Transverse colon (tissue), 4 donors: Measurements from ENCODE around the gene SNRK. TPM values are rescaled to one million over a fixed set of nuclear protein-coding genes. Genes with fewer than 3 reads are reported as not detected.

Experiments used
- DNase-seq: peaks from one replicate; pipeline ENCODE4 v3.0.0-alpha.2; 2019
- H3K27ac ChIP-seq, 4 donors: fragments of 200-600 bp; sonication (generic); 2 replicates each; pipeline ENCODE4 v1.5.1; 2016 to 2018; ENCODE audit warnings: inconsistent platforms in 4 of 4
- H3K27me3 ChIP-seq: fragments of 200-600 bp; sonication (generic); 2 replicates; pipeline ENCODE4 v1.5.1; 2017; ENCODE audit warnings: inconsistent platforms
- H3K36me3 ChIP-seq, 4 donors: fragments of 200-600 bp; sonication (generic); 2 replicates each; pipeline ENCODE4 v1.5.1; 2017 to 2019; ENCODE audit warnings: inconsistent platforms in 4 of 4
- H3K4me1 ChIP-seq, 4 donors: fragments of 200-600 bp; sonication (generic); 2 replicates each; pipeline ENCODE4 v1.5.1; 2017 to 2020; ENCODE audit warnings: inconsistent platforms in 4 of 4
- H3K4me3 ChIP-seq, 4 donors: fragments of 200-600 bp; sonication (generic); 1 replicate in 1 of 4; 2 replicates in 3 of 4; pipeline versions ENCODE4 v1.5.1 to v1.6.1; 2017 to 2019; ENCODE audit warnings: inconsistent platforms in 4 of 4
- H3K9me3 ChIP-seq, 2 donors: fragments of 200-600 bp; sonication (generic); 2 replicates each; pipeline ENCODE4 v1.5.1; 2017 to 2019; ENCODE audit warnings: inconsistent platforms in 2 of 2
- CTCF ChIP-seq, 5 experiments: fragments of 200-600 bp in 3 of 5; fragments of 450-650 bp in 2 of 5; sonication (generic) in 3 of 5; IDR thresholded peaks; 1 replicate in 2 of 5; 2 replicates in 3 of 5; pipeline ENCODE4 v1.5.1; 2016 to 2017; ENCODE audit warnings: antibody characterized with exemption in 5 of 5, inconsistent platforms in 3 of 5, mild to moderate bottlenecking in 2 of 5, moderate library complexity in 1 of 5
- EP300 ChIP-seq: sonication (generic); formaldehyde crosslinking; IDR thresholded peaks from one replicate; pipeline ENCODE4 v1.6.1; 2017; ENCODE audit warnings: antibody characterized with exemption, low read depth
- POLR2A ChIP-seq: fragments of 450-650 bp; IDR thresholded peaks from one replicate; pipeline ENCODE4 v1.6.1; 2016; ENCODE audit warnings: antibody characterized with exemption, mild to moderate bottlenecking, moderate library complexity
- POLR2AphosphoS5 ChIP-seq, 3 donors: sonication (generic); formaldehyde crosslinking; IDR thresholded peaks; one replicate each; pipeline ENCODE4 v1.6.1; 2016; ENCODE audit warnings: antibody characterized with exemption in 3 of 3
- WGBS, 2 donors: methylation state at CpG; one replicate each; pipeline ENCODE4 v1.1.5; 2018; ENCODE audit warnings: low coverage in 1 of 2; 5-methylcytosine and 5-hydroxymethylcytosine counted together
- in situ Hi-C, 4 donors: fragments of 200-750 bp; cut with MboI; loops; one replicate each; pipeline versions ENCODE4 v1.15.0 to v1.15.1; 2017; ENCODE audit warnings: low sequenced_read_pairs in 3 of 4, low pct_ligation_motif_present in 1 of 4, low pct_unique_long_range_greater_than_20kb in 1 of 4
- intact Hi-C: fragments of 100-400 bp; cut with DNase I; formaldehyde crosslinking; loops from one replicate; pipeline ENCODE4 v1.15.1; 2023; ENCODE audit warnings: low total_unique reads
- total RNA-seq, 4 donors: library from RNA; depleted of rRNA; stranded (reverse); fragments of >200 nt; gene quantifications; one replicate each; pipeline ENCODE4 v1.1.0, GENCODE V29; 2016

SNRK gene
- total RNA-seq, 4 donors from 2014 or later, result 29.9 to 43.3 (median 31.7) TPM

- no peak overlapping the region for H3K27ac ChIP-seq
Observed at GRCh38 chr3:43249405-43249804, 36.9 kb upstream of the SNRK start.

GRCh38 chr3:43253294-43253693 is 33.0 kb upstream of the SNRK start:
- Histone ChIP-seq H3K36me3 (no peaks in the 10 kb centered on the region), H3K27me3 (no peaks in the 10 kb centered on the region), H3K4me1 (no peaks in the 10 kb centered on the region), H3K4me3 (no peak overlapping the region), H3K27ac (peak overlapping the region in 3 of 4 donors; percentile 3 to 40 (median 10)), H3K9me3 (no peaks in the 10 kb centered on the region)
- no peak for DNase-seq
- TF ChIP-seq EP300, result no peak
- peak in 2 of 3 donors; percentile 17 to 18 for TF ChIP-seq POLR2AphosphoS5 (IDR thresholded peaks at IDR 0.05)
- 59 to 66% methylated on average over 4 of the region's 4 CpGs for WGBS, 2 donors
- intact Hi-C loops (no loop called here), in situ Hi-C loops (no loop called here)

More at GRCh38 chr3:43249405-43249804, 36.9 kb upstream of the SNRK start:
- Histone ChIP-seq H3K27me3 (no peaks in the 10 kb centered on the region), H3K4me1 (peaks cover 0 to 12% (median 0%) of the 10 kb centered on the region in 4 donors), H3K36me3 (no peaks in the 10 kb centered on the region), H3K4me3 (no peak overlapping the region), H3K9me3 (no peaks in the 10 kb centered on the region)
- in situ Hi-C loops, result no loop called here
- DNase-seq, result no peak
- intact Hi-C loops, result no loop called here
- TF ChIP-seq CTCF (IDR thresholded peaks at IDR 0.05), result no peak
- no peak for TF ChIP-seq POLR2A
- TF ChIP-seq POLR2AphosphoS5 (IDR thresholded peaks at IDR 0.05), result no peak
- no peak for TF ChIP-seq EP300

- 81% methylated on average over 1 of the region's 1 CpG; no CpG with 5 or more reads in 1 of the 2 donors for WGBS, 2 donors
- H3K9me3 ChIP-seq, result no peaks in the 10 kb centered on the region
- DNase-seq, result no peak
- TF ChIP-seq POLR2AphosphoS5 (IDR thresholded peaks at IDR 0.05) (no peak), EP300 (no peak), POLR2A (no peak), CTCF (IDR thresholded peaks at IDR 0.05) (no peak)
- no peaks in the 10 kb centered on the region for H3K36me3 ChIP-seq
- no peak overlapping the region for H3K27ac ChIP-seq
- H3K27me3 ChIP-seq, result no peaks in the 10 kb centered on the region
- no peaks in the 10 kb centered on the region for H3K4me1 ChIP-seq
- H3K4me3 ChIP-seq, result no peak overlapping the region
- in situ Hi-C loops, result no loop called here
- intact Hi-C loops, result no loop called here
Observed at GRCh38 chr3:43254125-43254524, 32.2 kb upstream of the SNRK start.

GRCh38 chr3:43255662-43256061 is 30.7 kb upstream of the SNRK start:
- DNase-seq, result no peak
- H3K27me3 ChIP-seq, result no peaks in the 10 kb centered on the region
- no peak overlapping the region for H3K27ac ChIP-seq
- no peaks in the 10 kb centered on the region for H3K36me3 ChIP-seq
- TF ChIP-seq POLR2AphosphoS5 (IDR thresholded peaks at IDR 0.05), result no peak
- no peak for TF ChIP-seq CTCF (IDR thresholded peaks at IDR 0.05)
- no peak for TF ChIP-seq EP300
- TF ChIP-seq POLR2A, result no peak
- no peaks in the 10 kb centered on the region for H3K4me1 ChIP-seq
- in situ Hi-C loops, result no loop called here
- intact Hi-C loops, result no loop called here
- no peaks in the 10 kb centered on the region for H3K9me3 ChIP-seq
- WGBS, 2 donors, result 67 to 84% methylated on average over 1 to 2 of the region's 2 CpGs
- H3K4me3 ChIP-seq, result no peak overlapping the region
